Measurements from ENCODE around the gene NRG3. TPM values are rescaled to one million over a fixed set of nuclear protein-coding genes. Genes with fewer than 3 reads are reported as not detected.

The NRG3 gene
- total RNA-seq, 1 donor from 2014 or later = 8.2 TPM

GRCh38 chr10:82161264-82161663 lies 286.3 kb downstream of the NRG3 start:
- no peak overlapping the region for H3K27ac Mint-ChIP-seq (ENCODE audit: unreplicated experiment)
- TF ChIP-seq CTCF (IDR thresholded peaks at IDR 0.05; ENCODE audit: unreplicated experiment) = no peak

GRCh38 chr10:82162549-82163195 lies 287.7 kb downstream of the NRG3 start:
- Mint-ChIP-seq H3K9me3 (ENCODE audit: unreplicated experiment) (no peaks in the 10 kb centered on the region), H3K27me3 (ENCODE audit: unreplicated experiment) (no peaks in the 10 kb centered on the region), H3K4me3 (ENCODE audit: unreplicated experiment) (no peak overlapping the region), H3K27ac (ENCODE audit: unreplicated experiment) (no peak overlapping the region), H3K4me1 (ENCODE audit: unreplicated experiment) (no peaks in the 10 kb centered on the region), H3K36me3 (ENCODE audit: low read depth, unreplicated experiment) (no peaks in the 10 kb centered on the region)
- no peak for TF ChIP-seq CTCF (IDR thresholded peaks at IDR 0.05; ENCODE audit: unreplicated experiment)
- DNase-seq (ENCODE audit: low spot score) = no peak

More at GRCh38 chr10:82161264-82161663, 286.3 kb downstream of the NRG3 start:
- no peaks in the 10 kb centered on the region for H3K27me3 Mint-ChIP-seq (ENCODE audit: unreplicated experiment)
- H3K4me3 Mint-ChIP-seq (ENCODE audit: unreplicated experiment) = no peak overlapping the region
- DNase-seq (ENCODE audit: low spot score) = no peak
- H3K9me3 Mint-ChIP-seq (ENCODE audit: unreplicated experiment) = no peaks in the 10 kb centered on the region
- no peaks in the 10 kb centered on the region for H3K36me3 Mint-ChIP-seq (ENCODE audit: low read depth, unreplicated experiment)
- no peaks in the 10 kb centered on the region for H3K4me1 Mint-ChIP-seq (ENCODE audit: unreplicated experiment)

GRCh38 chr10:82171899-82172298 lies 296.9 kb downstream of the NRG3 start:
- H3K9me3 Mint-ChIP-seq (ENCODE audit: unreplicated experiment) = no peaks in the 10 kb centered on the region
- no peaks in the 10 kb centered on the region for H3K27me3 Mint-ChIP-seq (ENCODE audit: unreplicated experiment)
- no peak overlapping the region for H3K4me3 Mint-ChIP-seq (ENCODE audit: unreplicated experiment)
- no peaks in the 10 kb centered on the region for H3K4me1 Mint-ChIP-seq (ENCODE audit: unreplicated experiment)
- DNase-seq (ENCODE audit: low spot score) = no peak
- TF ChIP-seq CTCF (IDR thresholded peaks at IDR 0.05; ENCODE audit: unreplicated experiment) = no peak
- H3K27ac Mint-ChIP-seq (ENCODE audit: unreplicated experiment) = no peak overlapping the region
- H3K36me3 Mint-ChIP-seq (ENCODE audit: low read depth, unreplicated experiment) = no peaks in the 10 kb centered on the region

- no peaks in the 10 kb centered on the region for H3K36me3 Mint-ChIP-seq (ENCODE audit: low read depth, unreplicated experiment)
- no peak for TF ChIP-seq CTCF (IDR thresholded peaks at IDR 0.05; ENCODE audit: unreplicated experiment)
- DNase-seq (ENCODE audit: low spot score) = no peak
- no peak overlapping the region for H3K27ac Mint-ChIP-seq (ENCODE audit: unreplicated experiment)
- H3K9me3 Mint-ChIP-seq (ENCODE audit: unreplicated experiment) = no peaks in the 10 kb centered on the region
- no peak overlapping the region for H3K4me3 Mint-ChIP-seq (ENCODE audit: unreplicated experiment)
- H3K27me3 Mint-ChIP-seq (ENCODE audit: unreplicated experiment) = no peaks in the 10 kb centered on the region
- H3K4me1 Mint-ChIP-seq (ENCODE audit: unreplicated experiment) = no peaks in the 10 kb centered on the region
Observed at GRCh38 chr10:82176587-82176986, 301.6 kb downstream of the NRG3 start.

GRCh38 chr10:82190432-82191260 lies 315.7 kb downstream of the NRG3 start:
- no peak for DNase-seq (ENCODE audit: low spot score)
- Mint-ChIP-seq H3K27me3 (ENCODE audit: unreplicated experiment) (no peaks in the 10 kb centered on the region), H3K4me3 (ENCODE audit: unreplicated experiment) (no peak overlapping the region), H3K4me1 (ENCODE audit: unreplicated experiment) (no peaks in the 10 kb centered on the region), H3K27ac (ENCODE audit: unreplicated experiment) (peak overlapping the region; percentile 11), H3K9me3 (ENCODE audit: unreplicated experiment) (no peaks in the 10 kb centered on the region), H3K36me3 (ENCODE audit: low read depth, unreplicated experiment) (no peaks in the 10 kb centered on the region)
- TF ChIP-seq CTCF (IDR thresholded peaks at IDR 0.05; ENCODE audit: unreplicated experiment) = no peak
